NCI-H82 treated with DMSO at 0.1 percent for 48 hours (cell line): ENCODE results near the gene CCDC34.
A peak's percentile ranks its signal among the peaks of the same experiment; 100 is the strongest.
"Not testable (repeated sequence)": the region's sequence is repeated elsewhere in the genome, so short reads cannot be mapped to it uniquely, and the experiment has no call there.

Experiments
- DNase-seq: peaks from one replicate; lab custom pipeline; 2025; ENCODE audit not compliant: unreplicated experiment; lab: John Stamatoyannopoulos, UW

The CCDC34 gene

GRCh38 chr11:27328614-27329013 lies 34.4 kb downstream of the CCDC34 start:
- DNase-seq, result no peak

DNA sequence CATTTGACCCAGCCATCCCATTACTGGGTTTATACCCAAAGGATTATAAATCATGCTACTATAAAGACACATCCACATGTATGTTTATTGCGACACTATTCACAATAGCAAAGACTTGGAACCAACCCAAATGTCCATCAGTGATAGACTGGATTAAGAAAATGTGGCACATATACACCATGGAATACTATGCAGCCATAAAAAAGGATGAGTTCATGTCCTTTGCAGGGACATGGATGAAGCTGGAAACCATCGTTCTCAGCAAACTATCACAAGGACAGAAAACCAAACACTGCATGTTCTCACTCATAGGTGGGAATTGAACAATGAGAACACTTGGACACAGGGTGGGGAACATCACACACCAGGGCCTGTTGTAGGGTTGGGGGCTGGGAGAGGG lies 36.0 kb downstream of the CCDC34 start:
- not testable (repeated sequence) for DNase-seq

DNA sequence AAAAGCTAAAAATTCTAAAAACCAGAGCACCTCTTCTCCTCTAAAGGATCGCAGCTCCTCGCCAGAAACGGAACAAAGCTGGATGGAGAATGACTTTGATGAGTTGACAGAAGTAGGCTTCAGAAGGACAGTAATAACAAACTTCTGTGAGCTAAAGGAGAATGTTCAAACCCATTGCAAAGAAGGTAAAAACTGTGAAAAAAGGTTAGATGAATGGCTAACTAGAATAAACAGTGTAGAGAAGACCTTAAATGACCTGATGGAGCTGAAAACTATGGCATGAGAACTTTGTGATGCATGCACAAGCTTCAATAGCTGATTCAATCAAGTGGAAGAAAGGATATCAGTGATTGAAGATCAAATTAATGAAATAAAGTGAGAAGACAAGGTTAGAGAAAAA lies 40.8 kb downstream of the CCDC34 start:
- not testable (repeated sequence) for DNase-seq

DNA sequence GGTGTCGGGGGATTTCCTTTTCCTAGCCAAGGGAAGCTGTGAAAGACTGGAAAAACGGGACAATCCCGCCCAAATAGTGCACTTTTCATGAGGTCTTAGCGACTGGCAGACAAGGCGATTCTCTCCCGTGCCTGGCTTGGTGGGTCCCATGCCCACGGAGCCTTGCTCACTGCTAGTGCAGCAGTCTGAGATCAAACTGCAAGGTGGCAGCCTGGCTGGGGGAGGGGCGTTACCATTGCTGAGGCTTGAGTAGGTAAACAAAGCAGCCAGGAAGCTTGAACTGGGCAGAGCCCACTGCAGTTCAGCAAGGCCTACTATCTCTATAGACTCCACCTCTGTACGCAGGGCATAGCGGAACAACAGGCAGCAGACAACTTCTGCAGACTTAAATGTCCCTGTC lies 41.7 kb downstream of the CCDC34 start:
- DNase-seq, result not testable (repeated sequence)

DNA sequence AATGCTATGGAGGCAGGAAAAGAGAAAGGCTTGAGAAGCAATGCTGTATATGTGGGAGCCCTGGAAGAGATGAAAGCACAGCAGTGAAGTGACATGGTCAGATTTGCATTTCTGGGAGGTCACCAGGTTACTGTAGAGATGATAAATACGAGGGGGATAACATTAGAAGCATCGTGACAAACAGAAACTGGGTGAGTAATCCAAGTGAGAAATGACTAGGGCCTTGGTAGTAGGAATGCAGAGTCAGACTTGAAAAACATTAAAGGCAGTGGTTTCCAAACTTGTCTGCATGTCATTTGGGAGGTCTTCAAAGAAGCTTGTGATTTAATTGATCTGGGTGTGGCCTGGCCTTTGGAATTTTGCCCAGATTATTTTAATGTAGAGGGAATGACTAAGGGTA lies 43.9 kb downstream of the CCDC34 start:
- DNase-seq, result no peak

- no peak for DNase-seq
These were observed 45.3 kb downstream of the CCDC34 start for GRCh38 chr11:27317751-27318150.

GRCh38 chr11:27315836-27316235 lies 47.2 kb downstream of the CCDC34 start:
- DNase-seq, result no peak

DNA sequence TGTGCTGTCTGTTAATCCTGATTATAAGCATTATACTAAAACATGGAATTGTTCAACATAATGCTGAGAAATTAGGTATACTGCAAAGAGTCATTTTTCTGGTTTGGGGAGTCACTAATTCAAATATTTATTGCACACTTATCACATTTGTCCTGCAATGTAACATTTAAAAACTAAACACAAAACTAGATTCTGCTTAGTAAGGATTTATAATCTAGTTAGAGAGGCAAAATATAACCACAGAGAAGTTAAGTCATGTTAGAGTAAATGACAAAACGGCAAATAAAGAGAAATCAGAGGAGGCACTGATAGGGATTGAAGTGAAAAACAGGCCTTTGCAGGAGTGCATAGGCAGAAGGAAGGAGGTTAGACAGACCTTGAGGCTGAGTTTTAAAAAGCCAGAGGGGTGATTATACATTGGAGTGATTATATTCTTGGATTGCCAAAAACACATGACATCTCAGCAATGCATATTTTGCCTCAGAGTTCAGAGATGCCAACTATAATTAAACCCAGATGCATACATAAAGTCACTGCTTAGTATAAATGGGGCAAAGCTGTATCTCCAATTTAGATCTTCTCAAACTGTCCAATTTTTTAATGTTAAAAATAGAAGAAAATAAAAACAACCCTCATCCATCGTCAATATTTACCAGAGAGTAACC lies 49.7 kb downstream of the CCDC34 start:
- no peak for DNase-seq

DNA sequence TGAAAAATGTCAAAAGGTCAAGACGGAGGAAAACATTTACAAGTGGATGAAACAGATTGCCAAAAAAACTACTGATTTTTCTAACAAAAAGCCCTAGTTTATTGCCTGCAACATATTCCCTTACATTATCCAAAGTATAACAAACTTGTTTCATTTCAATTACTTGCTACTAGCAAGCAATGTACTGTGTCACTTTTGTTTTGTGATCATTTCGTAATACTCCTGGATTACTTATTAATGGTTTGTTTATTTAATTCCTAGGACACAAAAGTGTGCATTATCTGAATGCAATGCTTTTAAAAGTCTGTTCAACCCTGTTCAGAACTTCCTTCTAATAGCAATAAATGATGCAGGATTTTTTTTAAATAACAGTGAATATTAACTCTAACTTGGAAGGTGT lies 50.9 kb downstream of the CCDC34 start:
- DNase-seq, result no peak

GRCh38 chr11:27310707-27311106 lies 52.3 kb downstream of the CCDC34 start:
- no peak for DNase-seq

- no peak for DNase-seq
These were observed 52.8 kb downstream of the CCDC34 start for GRCh38 chr11:27310182-27310581.

DNA sequence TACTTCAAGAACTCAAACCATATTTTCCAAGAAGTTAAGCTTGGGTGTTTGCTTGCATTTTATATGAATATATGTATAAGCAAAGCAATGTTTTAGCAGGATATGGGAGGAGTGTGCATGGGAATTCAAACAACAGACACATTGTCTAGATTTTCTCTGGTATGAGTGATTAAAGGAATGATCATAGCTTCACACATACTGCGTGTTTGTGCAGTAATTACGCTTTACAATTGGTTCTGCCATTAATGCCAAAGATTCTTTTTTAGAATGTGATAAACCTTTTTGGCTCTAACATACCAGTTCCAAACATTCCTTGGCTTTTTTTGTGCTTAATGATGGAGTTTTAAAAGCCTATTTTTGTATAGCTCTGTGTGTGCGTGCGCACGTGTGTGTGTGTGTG lies 54.0 kb downstream of the CCDC34 start:
- DNase-seq, result no peak

- no peak for DNase-seq
These were observed 55.8 kb downstream of the CCDC34 start for GRCh38 chr11:27307232-27307631.

DNA sequence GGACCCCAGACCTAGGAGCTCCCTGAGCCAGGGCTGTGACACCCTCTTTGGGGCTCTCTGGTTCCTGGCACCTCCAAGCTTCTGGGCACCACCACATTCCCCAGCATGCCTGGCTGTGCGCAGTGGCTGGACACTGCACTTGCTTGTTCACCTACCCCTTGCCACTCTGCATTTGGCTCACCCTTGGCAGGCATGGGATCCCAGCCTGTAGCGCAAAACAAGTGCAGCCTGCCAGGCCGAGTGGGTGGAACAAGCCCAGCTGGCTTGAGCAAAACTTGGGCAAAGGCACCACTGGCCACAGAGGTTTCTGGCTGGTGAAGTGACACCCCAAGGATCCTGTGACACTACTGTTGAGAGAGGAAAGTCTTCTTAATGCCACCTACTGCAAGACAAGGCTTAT lies 57.3 kb downstream of the CCDC34 start:
- no peak for DNase-seq

GRCh38 chr11:27304514-27304913 lies 58.5 kb downstream of the CCDC34 start:
- DNase-seq, result no peak

GRCh38 chr11:27303903-27304302 lies 59.1 kb downstream of the CCDC34 start:
- DNase-seq, result no peak

GRCh38 chr11:27300974-27301373 lies 62.0 kb downstream of the CCDC34 start:
- DNase-seq, result no peak

DNA sequence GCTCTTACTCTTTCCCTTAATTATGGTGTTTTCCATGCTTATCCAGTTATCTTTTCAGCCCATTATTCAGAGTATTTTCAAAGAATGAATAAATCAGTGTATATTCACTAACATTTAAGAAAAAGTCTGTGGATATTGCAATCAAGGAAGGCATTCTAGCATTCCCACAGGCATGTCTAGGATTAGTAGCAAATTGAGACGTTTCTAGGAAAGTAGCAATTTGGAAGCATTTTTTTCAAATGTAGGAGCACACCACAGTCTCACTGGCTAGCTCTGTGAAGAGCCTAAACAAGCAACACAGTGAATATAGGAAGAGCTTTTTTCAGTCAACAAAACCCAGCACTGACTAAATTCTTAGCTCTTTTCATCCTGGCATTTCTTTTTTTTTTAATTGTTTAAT lies 65.4 kb downstream of the CCDC34 start:
- DNase-seq, result no peak

DNA sequence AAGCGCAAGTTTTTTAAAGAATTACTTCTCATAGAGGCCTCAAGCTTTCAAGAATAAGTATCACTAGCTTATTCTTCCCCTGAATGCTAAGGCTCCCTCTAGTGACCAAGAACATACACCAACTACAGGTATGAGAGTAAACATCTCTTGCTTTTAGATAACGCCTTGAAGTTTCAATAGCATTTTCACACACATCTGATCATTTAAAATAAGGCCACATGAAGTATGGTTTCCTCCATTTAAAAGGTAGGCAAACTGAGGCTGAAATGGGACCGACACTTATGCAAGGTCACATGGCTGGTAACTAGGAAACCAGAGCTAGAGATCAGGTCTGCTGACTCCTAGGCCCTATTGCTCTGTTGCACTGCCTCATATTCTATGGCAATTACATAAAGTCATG lies 66.5 kb downstream of the CCDC34 start:
- DNase-seq, result peak; percentile 24

GRCh38 chr11:27295928-27296327 lies 67.1 kb downstream of the CCDC34 start:
- DNase-seq, result no peak

GRCh38 chr11:27294654-27295053 lies 68.4 kb downstream of the CCDC34 start:
- no peak for DNase-seq

GRCh38 chr11:27293515-27294417 lies 69.2 kb downstream of the CCDC34 start:
- no peak for DNase-seq
